ENCODE measurements around the gene FANCI.

DNA sequence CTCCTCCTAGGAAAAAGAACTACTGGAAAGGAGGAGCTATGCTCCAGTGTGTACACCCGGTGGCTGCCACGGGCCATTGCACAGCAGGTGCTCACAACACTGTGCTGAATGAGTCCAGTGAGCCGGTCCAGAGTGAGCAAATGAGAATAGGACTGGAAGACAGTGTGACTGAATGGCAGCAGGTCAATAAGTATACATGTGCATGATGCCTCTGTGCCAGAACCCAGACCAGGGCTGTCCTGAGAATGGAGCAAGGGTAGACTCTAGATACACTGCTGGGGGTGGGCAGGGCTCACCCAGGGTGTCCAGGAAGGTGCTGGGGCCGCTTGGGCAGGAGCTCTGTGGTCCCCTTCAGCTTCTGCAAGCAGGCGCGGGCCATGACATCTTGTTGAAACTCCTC lies 82.5 kb downstream of the FANCI start:
- TF ChIP-seq CTCF (IDR thresholded peaks at IDR 0.05) (no peak), POLR2A (IDR thresholded peaks at IDR 0.05) (no peak)
